ENCODE results near the gene FAM83B.
"Not testable (repeated sequence)": the region's sequence is repeated elsewhere in the genome, so short reads cannot be mapped to it uniquely, and the experiment has no call there.

The FAM83B gene

DNA sequence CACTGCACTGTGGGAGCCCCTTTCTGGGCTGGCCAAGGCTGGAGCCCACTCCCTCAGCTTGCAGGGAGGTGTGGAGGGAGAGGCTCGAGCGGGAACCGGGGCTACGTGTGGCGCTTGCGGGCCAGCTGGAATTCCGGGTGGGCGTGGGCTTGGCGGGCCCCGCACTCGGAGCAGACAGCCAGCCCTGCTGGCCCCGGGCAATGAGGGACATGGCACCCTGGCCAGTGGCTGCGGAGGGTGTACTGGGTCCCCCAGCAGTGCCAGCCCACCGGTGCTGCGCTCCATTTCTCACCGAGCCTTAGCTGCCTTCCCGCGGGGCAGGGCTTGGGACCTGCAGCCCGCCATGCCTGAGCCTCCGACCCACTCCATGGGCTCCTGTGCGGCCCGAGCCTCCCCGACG, 132.6 kb downstream of the FAM83B start:
- DNase-seq (ENCODE audit: low read depth) = not testable (repeated sequence)

DNA sequence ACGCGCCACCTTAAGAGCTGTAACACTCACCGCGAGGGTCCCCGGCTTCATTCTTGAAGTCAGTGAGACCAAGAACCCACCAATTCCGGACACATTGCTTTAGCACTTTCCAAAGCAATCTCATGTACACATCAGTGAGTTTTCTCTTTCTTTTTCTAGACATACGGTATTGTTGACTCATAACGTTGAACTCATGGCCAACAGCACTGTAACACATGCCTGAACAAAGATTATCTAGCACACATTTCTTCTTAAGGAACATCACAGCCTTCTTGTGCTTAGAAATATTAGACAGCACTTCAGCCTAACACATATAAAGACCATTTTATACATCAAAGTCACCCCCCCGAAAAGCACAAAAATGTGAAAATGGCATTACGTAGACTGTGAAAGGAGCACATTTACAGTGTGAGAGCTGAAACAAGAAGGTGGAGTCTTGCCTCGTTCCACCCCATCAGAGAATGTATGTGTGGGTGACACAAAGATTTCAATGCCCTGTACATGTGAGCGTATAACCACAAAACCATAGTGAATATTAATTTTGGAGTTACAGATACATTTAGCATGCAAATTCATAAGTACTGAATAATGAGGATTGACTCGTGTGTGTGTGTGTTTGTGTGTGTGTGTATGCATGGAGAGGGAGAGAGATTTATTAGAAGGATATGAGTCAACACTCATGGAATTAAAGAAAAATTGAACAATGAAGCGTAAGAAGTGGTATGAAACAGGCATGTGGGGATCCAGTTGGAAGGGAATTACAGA, 134.1 kb downstream of the FAM83B start:
- DNase-seq (ENCODE audit: low read depth) = no peak

DNA sequence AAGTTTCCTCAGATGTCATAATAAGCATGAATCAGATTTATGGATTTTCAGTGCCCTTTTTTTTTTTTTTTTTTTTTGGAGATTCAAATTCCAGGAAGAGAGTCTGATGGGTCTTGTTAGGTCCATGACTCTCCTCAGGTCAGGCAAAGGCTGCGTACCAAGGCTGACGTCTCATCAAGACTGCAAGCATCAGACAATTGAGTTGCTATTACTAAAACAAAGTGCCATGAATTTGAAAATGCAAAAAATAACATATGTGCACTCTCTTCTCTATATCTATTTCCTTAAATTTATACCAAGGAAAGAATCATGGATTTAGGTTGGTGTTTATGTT, 134.7 kb downstream of the FAM83B start:
- DNase-seq (ENCODE audit: low read depth) = no peak

DNA sequence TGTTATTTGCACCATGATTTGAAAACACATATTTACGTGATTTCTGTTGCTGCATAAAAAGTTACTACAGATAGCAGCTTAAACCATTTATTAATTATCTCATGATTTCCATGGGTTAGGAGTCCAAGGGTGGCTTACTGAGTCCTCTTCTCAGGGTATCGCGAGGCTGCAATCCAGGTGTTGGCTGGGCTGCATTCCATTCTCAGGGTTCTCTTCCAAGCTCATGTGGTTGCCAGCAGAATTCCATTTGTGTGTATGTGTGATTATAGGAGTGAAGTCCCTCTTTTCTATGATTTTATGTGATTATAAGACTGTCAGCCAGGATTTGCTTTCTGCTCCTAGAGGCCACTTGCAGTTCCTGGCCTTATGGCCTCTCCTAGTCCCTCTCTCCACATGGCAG, 135.1 kb downstream of the FAM83B start:
- DNase-seq (ENCODE audit: low read depth) = no peak

DNA sequence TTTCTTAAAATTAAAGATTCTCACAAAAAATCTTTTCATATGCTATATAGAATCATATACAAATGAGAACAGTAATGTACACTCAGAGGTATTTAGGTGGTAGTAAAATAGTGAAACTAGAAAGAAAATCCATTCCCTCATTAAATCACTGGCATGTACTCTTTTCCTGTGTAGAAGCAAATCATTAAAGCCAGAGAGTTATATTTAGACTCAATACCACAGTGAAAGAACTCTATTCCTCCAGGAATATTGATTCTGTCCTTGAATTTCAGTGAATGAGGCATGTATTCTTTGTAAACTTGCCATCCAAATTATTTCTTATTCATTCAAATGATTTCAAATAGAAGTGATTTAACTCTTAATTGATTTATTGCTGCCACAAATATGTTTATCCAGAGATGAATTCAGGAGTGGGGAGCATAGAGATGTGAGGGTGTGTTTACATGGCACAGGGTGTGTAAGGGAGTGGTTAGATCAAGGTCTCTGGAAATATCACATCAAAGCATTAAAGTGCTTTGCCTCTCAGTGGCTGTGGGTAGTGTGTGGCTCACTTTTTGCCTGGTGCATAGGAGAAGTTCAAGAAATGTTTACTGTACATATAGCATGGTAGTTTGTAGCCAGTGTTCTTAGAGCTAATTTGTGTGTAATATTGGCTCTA, 141.2 kb downstream of the FAM83B start:
- no peak for DNase-seq (ENCODE audit: low read depth)

DNA sequence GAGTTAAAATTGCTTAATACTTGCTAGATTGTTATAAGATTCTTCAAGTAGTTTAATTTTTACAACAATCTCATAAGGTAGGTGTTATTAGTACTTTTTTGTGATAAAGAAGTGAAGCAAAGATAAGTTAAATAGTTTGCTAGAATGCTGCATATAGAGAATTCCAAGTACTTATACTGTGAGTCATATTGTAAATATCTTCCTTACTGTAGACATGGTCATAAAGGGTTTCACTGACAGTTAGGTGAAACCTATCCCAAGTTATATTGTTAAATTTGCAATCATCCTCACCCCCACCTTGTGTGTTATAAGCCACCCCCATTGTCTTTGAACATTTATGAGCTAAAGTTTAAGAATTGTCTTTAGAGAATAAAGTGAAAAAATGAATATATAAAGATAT, 142.0 kb downstream of the FAM83B start:
- DNase-seq (ENCODE audit: low read depth) = no peak

DNA sequence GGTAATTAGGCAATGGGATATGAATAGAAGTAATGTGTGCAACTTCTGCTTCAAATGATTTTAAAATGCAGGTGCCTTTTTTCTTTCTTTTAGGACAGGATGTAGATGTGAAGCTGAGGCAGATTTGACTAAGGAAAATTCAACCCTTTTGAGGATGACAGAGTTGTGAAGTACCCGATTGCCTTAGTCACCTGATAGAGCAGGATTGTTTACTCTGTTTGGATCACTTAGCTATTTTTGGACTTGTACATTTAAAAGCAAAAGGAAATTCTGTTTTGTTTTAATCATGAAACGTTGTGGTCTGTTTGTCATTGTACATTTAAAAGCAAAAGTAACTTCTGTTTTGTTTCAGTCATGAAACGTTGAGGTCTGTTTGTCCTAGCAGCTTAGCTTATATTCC, 143.4 kb downstream of the FAM83B start:
- DNase-seq (ENCODE audit: low read depth) = no peak

Data from activated gamma-delta T cell treated with anti-CD3 and anti-CD28 coated beads, Interleukin-2, amount 50 U/mL, for 16 hours (primary cell).